ENCODE data around the gene ADAM33. TPM values are rescaled to one million over a fixed set of nuclear protein-coding genes. Genes with fewer than 3 reads are reported as not detected.

Gene ADAM33
- polyA plus RNA-seq, 3 donors: not detected

DNA sequence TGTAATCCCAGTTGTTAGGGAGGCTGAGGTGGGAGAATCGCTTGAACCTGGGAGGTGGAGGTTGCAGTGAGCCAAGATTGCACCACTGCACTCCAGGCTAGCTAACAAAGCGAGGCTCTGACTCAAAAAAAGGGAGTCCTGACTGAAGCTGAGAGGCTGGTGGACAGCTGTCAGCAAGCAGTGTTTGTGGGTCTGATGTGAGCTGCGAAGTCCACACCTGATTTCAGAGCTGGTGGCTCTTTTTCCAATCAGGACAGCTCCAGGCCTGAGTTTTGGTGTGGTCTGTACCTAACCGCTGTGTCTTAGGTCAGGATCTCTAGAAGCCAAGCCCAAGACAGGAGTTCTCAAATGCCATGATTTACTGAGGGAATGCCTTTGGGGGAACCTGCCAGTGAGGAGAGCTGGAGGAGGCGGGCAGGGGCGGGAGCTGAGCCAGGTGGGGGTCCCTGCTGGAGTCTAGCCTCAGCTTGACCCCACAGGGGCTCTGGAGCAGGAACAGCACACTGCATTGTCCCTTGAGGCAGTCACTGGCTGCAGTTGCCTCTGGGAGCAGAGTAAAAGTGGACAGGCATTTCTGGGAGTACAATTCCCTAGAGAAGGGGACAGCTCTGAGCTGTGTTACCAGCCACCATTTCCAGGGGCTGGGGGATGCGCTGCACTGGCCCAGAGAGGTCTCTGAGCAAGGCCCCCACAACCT is 23.6 kb downstream of the ADAM33 start:
- peak in 1 of 3 donors; percentile 0 for DNase-seq
- intact Hi-C loops (cut with micrococcal nuclease): no loop called here
- no peak overlapping the region for H3K4me2 ChIP-seq (replicated peaks; ENCODE audit: extremely low read depth, low read length, poor library complexity, severe bottlenecking)
- H3K4me3 Mint-ChIP-seq: peak overlapping the region in 1 of 2 donors; percentile 49
- peaks cover 3 to 5% of the 10 kb centered on the region in 2 donors for H3K36me3 Mint-ChIP-seq
- no peaks in the 10 kb centered on the region for H4K20me1 ChIP-seq (ENCODE audit: insufficient read depth, low read length)
- WGBS (ENCODE audit: insufficient coverage): 97% methylated on average over 6 of the region's 7 CpGs
- H3K9ac ChIP-seq (ENCODE audit: insufficient read depth, low read length, poor library complexity, severe bottlenecking): no peak overlapping the region
- peaks cover 37 to 49% (median 46%) of the 10 kb centered on the region in 3 donors for H3K27me3 Mint-ChIP-seq (ENCODE audit: low read depth in 3 of 3)
- H3K27ac Mint-ChIP-seq: peak overlapping the region in 1 of 7 donors; percentile 74
- H3K9me3 Mint-ChIP-seq: peaks cover 3 to 9% (median 7%) of the 10 kb centered on the region in 7 donors
- H3K4me3 ChIP-seq (replicated peaks in 1 of 3; ENCODE audit: low read depth in 2 of 3, low read length in 3 of 3): no peak overlapping the region
- no peak overlapping the region for H3K27ac ChIP-seq (ENCODE audit: low read depth in 1 of 2, low read length in 2 of 2)
- no peaks in the 10 kb centered on the region for H3K79me2 ChIP-seq (ENCODE audit: insufficient read depth, low read length)
- H3K9me3 ChIP-seq (replicated peaks in 1 of 2; ENCODE audit: control insufficient read depth in 1 of 2, insufficient read depth in 1 of 2, low read length in 2 of 2): peaks cover 0 to 2% of the 10 kb centered on the region in 2 donors
- peaks cover 18 to 29% of the 10 kb centered on the region in 2 donors for H3K4me1 ChIP-seq (ENCODE audit: control insufficient read depth in 1 of 2, insufficient read depth in 2 of 2, low read length in 2 of 2)
- no peaks in the 10 kb centered on the region for H3K36me3 ChIP-seq (replicated peaks in 1 of 2; ENCODE audit: control insufficient read depth in 1 of 2, insufficient read depth in 2 of 2, low read length in 2 of 2)
- peak overlapping the region; percentile 46 for H2AFZ ChIP-seq (ENCODE audit: insufficient read depth, low read depth, low read length, poor library complexity, severe bottlenecking)
- H3K27me3 ChIP-seq (ENCODE audit: control insufficient read depth in 2 of 2, insufficient read depth in 2 of 2, low read length in 2 of 2): peaks cover 21 to 33% of the 10 kb centered on the region in 2 donors
- no peak for TF ChIP-seq CTCF (IDR thresholded peaks at IDR 0.05)
- H3K4me1 Mint-ChIP-seq: peaks cover 25% of the 10 kb centered on the region

DNA sequence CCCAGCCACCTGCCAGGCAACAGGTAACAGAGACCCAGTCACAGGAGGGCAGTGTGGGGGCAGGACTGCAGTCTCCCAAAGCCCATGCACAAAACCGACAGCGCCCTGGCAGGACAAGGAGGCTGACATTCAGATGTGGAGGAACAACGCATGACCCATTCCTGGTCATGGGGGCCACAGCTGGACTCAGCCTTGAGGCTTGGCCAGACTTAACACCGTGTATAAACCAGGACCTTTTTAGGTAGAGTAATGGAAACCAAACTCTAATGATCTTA is 26.7 kb downstream of the ADAM33 start:
- peaks cover 25 to 28% of the 10 kb centered on the region in 2 donors for H3K4me1 ChIP-seq (ENCODE audit: control insufficient read depth in 1 of 2, insufficient read depth in 2 of 2, low read length in 2 of 2)
- Mint-ChIP-seq H3K4me3 (no peak overlapping the region), H3K4me1 (peaks cover 30% of the 10 kb centered on the region), H3K27me3 (ENCODE audit: low read depth in 3 of 3) (peaks cover 12 to 24% (median 17%) of the 10 kb centered on the region in 3 donors), H3K9me3 (peaks cover 3 to 9% (median 5%) of the 10 kb centered on the region in 7 donors), H3K36me3 (peaks cover 16% of the 10 kb centered on the region in 2 donors), H3K27ac (no peak overlapping the region)
- no peak for TF ChIP-seq CTCF (IDR thresholded peaks at IDR 0.05)
- peaks cover 0 to 2% of the 10 kb centered on the region in 2 donors for H3K9me3 ChIP-seq (replicated peaks in 1 of 2; ENCODE audit: control insufficient read depth in 1 of 2, insufficient read depth in 1 of 2, low read length in 2 of 2)
- no peak overlapping the region for H3K4me3 ChIP-seq (replicated peaks in 1 of 3; ENCODE audit: low read depth in 2 of 3, low read length in 3 of 3)
- no peaks in the 10 kb centered on the region for H4K20me1 ChIP-seq (ENCODE audit: insufficient read depth, low read length)
- no peak overlapping the region for H2AFZ ChIP-seq (ENCODE audit: insufficient read depth, low read depth, low read length, poor library complexity, severe bottlenecking)
- H3K36me3 ChIP-seq (replicated peaks in 1 of 2; ENCODE audit: control insufficient read depth in 1 of 2, insufficient read depth in 2 of 2, low read length in 2 of 2): peaks cover 4 to 12% of the 10 kb centered on the region in 2 donors
- H3K27me3 ChIP-seq (ENCODE audit: control insufficient read depth in 2 of 2, insufficient read depth in 2 of 2, low read length in 2 of 2): peaks cover 1 to 9% of the 10 kb centered on the region in 2 donors
- WGBS (ENCODE audit: insufficient coverage): 90% methylated on average over 3 of the region's 4 CpGs
- no peak overlapping the region for H3K9ac ChIP-seq (ENCODE audit: insufficient read depth, low read length, poor library complexity, severe bottlenecking)
- no peak overlapping the region for H3K4me2 ChIP-seq (replicated peaks; ENCODE audit: extremely low read depth, low read length, poor library complexity, severe bottlenecking)
- no peak for DNase-seq
- no peaks in the 10 kb centered on the region for H3K79me2 ChIP-seq (ENCODE audit: insufficient read depth, low read length)
- intact Hi-C loops (cut with micrococcal nuclease): no loop called here
- H3K27ac ChIP-seq (ENCODE audit: low read depth in 1 of 2, low read length in 2 of 2): no peak overlapping the region

Measured in CD14-positive monocyte (primary cell).